H1 (cell line): ENCODE measurements around the gene SPEM1.

Experiments used
- ASH2L ChIP-seq: fragments of 200-600, 300-600 bp; sonication (generic); IDR thresholded peaks from one replicate; pipeline ENCODE4 v1.7.1; 2017; ENCODE audit warnings: low read length
- CBX8 ChIP-seq: fragments of 300-800, 300-1000 bp; sonication (generic); IDR thresholded peaks from 2 replicates; pipeline ENCODE4 v1.7.1; 2016; ENCODE audit warnings: low read depth, low read length, borderline replicate concordance
- GABPA ChIP-seq: IDR thresholded peaks from 2 replicates; pipeline ENCODE4 v1.6.1; 2011; ENCODE audit warnings: mild to moderate bottlenecking, low read length, moderate library complexity, borderline replicate concordance; ENCODE audit not compliant: insufficient read depth
- JUND ChIP-seq: IDR thresholded peaks from 2 replicates; pipeline ENCODE4 v1.6.1; 2011; ENCODE audit warnings: mild to moderate bottlenecking, improper control_type of control experiment, low read length
- POLR2AphosphoS5 ChIP-seq: IDR thresholded peaks from 2 replicates; pipeline ENCODE4 v1.6.1; 2011; ENCODE audit warnings: low read depth, low read length
- SAP30 ChIP-seq: fragments of 300-600 bp; sonication (generic); IDR thresholded peaks from 2 replicates; pipeline ENCODE4 v1.7.1; 2012; ENCODE audit warnings: low read length, moderate library complexity, mild to moderate bottlenecking, inconsistent platforms; ENCODE audit not compliant: insufficient read depth, insufficient replicate concordance
- TF ChIP-seq, protein P1 (sequence below), 3 experiments: IDR thresholded peaks; 1 replicate in 2 of 3; 2 replicates in 1 of 3; pipeline versions ENCODE4 v1.5.1 to v1.6.1; 2011; ENCODE audit warnings: low read length in 3 of 3, mild to moderate bottlenecking in 3 of 3, inconsistent platforms in 2 of 3, low read depth in 1 of 3, moderate library complexity in 1 of 3; ENCODE audit not compliant: insufficient read depth in 1 of 3; ENCODE audit errors: control extremely low read depth in 1 of 3
- TF ChIP-seq, protein P2 (sequence below): IDR thresholded peaks from 2 replicates; pipeline ENCODE4 v1.6.1; 2012; ENCODE audit warnings: low read length, inconsistent platforms

DNA sequence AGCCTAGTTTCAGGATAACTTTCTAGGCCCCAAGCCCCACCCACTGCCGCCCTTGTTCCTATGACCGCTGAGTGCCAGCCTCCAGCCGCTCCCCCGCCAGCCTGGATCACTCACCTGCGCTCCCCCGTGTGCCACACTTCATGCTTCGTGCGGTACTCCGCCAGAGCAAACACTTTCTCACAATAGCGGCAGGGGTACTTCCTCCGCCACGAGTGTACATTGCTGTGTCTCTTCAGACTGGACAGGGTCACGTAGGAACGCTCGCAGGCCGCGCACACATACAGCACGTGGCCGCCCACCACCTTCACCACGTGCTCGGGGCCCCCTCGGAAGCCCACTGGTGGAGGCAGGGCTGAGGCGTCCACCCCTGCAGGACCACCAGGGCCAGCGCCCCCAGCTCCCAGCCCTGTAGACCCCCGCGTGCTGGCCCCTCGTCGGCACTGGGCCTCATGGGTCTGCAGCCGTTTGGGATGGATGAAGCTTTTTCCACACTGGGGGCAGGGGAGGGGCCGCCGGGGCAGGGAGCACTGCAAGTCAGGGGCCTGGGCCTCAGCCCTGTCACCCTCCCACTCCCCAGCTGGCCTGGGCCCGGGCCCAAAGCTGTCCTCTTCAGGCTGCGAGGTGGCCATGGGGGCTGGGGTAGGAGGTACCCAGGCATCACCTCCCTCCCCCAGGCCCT, 45.6 kb downstream of the SPEM1 start:
- TF ChIP-seq, protein P1, sequence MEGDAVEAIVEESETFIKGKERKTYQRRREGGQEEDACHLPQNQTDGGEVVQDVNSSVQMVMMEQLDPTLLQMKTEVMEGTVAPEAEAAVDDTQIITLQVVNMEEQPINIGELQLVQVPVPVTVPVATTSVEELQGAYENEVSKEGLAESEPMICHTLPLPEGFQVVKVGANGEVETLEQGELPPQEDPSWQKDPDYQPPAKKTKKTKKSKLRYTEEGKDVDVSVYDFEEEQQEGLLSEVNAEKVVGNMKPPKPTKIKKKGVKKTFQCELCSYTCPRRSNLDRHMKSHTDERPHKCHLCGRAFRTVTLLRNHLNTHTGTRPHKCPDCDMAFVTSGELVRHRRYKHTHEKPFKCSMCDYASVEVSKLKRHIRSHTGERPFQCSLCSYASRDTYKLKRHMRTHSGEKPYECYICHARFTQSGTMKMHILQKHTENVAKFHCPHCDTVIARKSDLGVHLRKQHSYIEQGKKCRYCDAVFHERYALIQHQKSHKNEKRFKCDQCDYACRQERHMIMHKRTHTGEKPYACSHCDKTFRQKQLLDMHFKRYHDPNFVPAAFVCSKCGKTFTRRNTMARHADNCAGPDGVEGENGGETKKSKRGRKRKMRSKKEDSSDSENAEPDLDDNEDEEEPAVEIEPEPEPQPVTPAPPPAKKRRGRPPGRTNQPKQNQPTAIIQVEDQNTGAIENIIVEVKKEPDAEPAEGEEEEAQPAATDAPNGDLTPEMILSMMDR (IDR thresholded peaks at IDR 0.05; ENCODE audit: control extremely low read depth in 1 of 3, insufficient read depth in 1 of 3, low read depth in 1 of 3, low read length in 3 of 3) = no peak
- no peak for TF ChIP-seq JUND
- TF ChIP-seq GABPA = no peak
- TF ChIP-seq ASH2L = no peak
- TF ChIP-seq SAP30 = no peak
- TF ChIP-seq, protein P2, sequence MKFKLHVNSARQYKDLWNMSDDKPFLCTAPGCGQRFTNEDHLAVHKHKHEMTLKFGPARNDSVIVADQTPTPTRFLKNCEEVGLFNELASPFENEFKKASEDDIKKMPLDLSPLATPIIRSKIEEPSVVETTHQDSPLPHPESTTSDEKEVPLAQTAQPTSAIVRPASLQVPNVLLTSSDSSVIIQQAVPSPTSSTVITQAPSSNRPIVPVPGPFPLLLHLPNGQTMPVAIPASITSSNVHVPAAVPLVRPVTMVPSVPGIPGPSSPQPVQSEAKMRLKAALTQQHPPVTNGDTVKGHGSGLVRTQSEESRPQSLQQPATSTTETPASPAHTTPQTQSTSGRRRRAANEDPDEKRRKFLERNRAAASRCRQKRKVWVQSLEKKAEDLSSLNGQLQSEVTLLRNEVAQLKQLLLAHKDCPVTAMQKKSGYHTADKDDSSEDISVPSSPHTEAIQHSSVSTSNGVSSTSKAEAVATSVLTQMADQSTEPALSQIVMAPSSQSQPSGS = no peak
- no peak for TF ChIP-seq CBX8
- TF ChIP-seq POLR2AphosphoS5 = no peak
